Cerebellar nuclear complex (tissue), 1 donor: ENCODE data around the gene RNF180.
"Not testable (repeated sequence)": the region's sequence is repeated elsewhere in the genome, so short reads cannot be mapped to it uniquely, and the experiment has no call there.

ENCODE experiments used
- DNase-seq, 2 experiments: peaks; one replicate each; lab custom pipeline; 2025; lab: John Stamatoyannopoulos, UW

The RNF180 gene

DNA sequence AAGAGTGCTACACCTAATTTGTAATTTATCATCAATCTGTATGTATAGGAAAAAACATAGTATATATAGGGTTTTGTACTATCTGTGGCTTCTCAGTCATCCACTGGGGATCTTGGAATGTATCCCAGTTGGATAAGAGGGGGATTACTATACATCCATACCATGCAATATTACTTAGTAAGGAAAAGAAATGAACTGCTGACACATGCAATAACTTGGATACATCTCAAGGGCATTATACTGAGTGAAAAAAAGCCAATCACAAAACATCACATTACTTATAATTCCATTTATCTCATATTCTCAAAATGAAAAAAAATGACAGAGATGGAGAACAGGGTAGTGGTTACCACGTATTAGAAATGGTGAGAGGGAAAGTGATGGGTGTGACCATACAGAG, 231.9 kb downstream of the RNF180 start:
- no peak for DNase-seq

DNA sequence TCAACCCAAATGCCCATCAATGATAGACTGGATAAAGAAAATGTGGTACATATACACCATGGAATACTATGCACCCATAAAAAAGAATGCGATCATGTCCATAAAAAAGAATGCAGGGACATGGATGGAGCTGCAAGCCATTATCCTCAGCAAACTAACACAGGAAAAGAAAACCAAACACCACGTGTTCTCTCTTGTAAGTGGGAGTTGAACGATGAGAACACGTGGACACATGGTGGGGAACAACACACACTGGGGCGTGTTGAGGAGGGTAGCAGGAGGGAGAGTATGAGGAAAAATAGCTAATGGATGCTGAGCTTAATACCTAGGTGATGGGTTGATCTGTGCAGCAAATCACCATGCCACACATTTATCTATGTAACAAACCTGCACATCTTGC, 233.1 kb downstream of the RNF180 start:
- not testable (repeated sequence) for DNase-seq

DNA sequence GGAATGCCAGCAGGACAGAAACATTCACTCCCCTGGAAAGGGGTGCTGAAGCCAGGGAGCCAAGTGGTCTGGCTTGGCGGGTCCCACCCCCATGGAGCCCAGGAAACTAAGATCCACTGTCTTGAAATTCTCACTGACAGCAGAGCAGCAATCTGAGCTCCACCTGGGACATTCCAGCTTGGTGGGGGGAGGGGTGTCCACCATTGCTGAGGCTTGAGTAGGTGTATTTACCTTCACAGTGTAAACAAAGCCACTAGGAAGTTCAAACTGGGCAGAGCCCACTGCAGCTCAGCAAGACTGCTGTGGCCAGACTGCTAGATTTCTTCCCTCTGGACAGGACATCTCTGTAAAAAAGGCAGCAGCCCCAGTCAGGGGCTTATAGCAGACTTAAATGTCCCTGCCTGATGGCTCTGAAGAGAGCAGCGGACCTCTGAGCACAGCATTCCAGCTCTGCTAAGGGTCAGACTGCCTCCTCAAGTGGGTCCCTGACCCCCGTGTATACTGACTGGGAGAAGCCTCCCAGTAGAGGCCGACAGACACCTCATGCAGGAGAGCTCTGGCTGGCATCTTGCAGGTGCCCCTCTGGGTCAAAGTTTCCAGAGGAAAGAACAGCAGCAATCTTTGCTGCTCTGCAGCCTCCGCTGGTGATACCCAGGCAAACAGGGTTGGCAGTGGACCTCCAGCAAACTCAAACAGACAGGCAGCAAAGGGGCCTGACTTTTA, 241.6 kb downstream of the RNF180 start:
- DNase-seq: not testable (repeated sequence)

DNA sequence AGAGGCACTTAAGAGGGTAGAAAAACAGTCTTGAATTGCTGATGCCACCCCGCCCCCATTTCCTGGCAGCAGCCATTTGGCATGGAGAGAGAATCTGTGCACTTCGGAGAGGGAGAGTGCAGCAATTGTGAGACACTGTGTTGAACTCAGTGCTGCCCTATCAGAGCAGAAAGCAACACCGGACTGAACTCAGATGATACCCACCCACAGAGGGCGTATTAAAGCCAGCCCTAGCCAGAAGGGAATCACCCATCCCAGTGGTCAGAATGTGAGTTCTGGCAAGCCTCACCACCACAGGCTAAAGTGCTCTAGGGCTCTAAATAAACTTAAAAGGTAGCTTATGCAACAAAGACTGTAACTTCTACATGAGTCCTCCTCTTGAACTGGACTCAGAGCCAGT, 251.7 kb downstream of the RNF180 start:
- no peak for DNase-seq

DNA sequence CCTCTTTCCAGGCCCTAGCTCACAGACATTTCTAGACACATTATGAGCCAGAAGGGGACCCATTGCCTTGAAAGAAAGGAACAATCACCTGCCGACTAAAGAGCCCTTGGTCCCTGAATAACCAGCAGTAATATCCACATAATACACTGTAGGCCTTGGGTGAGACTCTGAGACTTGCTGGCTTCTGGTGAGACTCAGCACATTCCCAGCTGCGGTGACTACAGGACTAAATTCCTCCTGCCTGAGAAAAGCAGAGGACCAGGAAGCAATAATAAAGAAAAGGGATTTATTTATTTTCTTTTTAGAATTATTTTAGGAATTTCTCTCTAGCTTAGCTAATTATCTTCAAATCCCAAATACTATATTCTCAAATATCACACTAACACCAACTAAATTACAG, 252.4 kb downstream of the RNF180 start:
- DNase-seq: no peak
